ENCODE data around the gene LDLRAD4. TPM values are rescaled to one million over a fixed set of nuclear protein-coding genes. Genes with fewer than 3 reads are reported as not detected.
A peak's percentile ranks its signal among the peaks of the same experiment; 100 is the strongest.

LDLRAD4 gene
- total and polyA plus RNA-seq, 2 experiments from 2014 or later = 0.73 to 1.9 TPM

- peaks cover 22% of the 10 kb centered on the region for H3K4me1 Mint-ChIP-seq
- peaks cover 6% of the 10 kb centered on the region; the same call in 1 of the 3 replicates for H3K9me3 Mint-ChIP-seq
- H3K4me3 Mint-ChIP-seq = no peak overlapping the region
- H4K20me1 ChIP-seq (replicated peaks; ENCODE audit: insufficient read depth) = no peaks in the 10 kb centered on the region
- no peaks in the 10 kb centered on the region for H3K36me3 ChIP-seq (ENCODE audit: insufficient read depth)
- TF ChIP-seq NANOG (IDR thresholded peaks at IDR 0.05; ENCODE audit: borderline replicate concordance) (no peak), CREB1 (CRISPR knock-in tag; IDR thresholded peaks at IDR 0.05; ENCODE audit: low read depth) (no peak), ETS1 (IDR thresholded peaks at IDR 0.05) (no peak), POLR2AphosphoS5 (IDR thresholded peaks at IDR 0.05; ENCODE audit: low read depth) (no peak), ZNF331 (CRISPR knock-in tag; IDR thresholded peaks at IDR 0.05; ENCODE audit: low read depth) (no peak), ZNF114 (CRISPR knock-in tag; IDR thresholded peaks at IDR 0.05) (no peak), JUNB (IDR thresholded peaks at IDR 0.05; ENCODE audit: unreplicated experiment) (no peak), EZH2phosphoT487 (IDR thresholded peaks at IDR 0.05; ENCODE audit: unreplicated experiment) (no peak), STAT1 (IDR thresholded peaks at IDR 0.05; ENCODE audit: unreplicated experiment) (no peak), EZH2 (IDR thresholded peaks at IDR 0.05; ENCODE audit: low read depth, unreplicated experiment) (no peak)
- TF ChIP-seq, protein P1, sequence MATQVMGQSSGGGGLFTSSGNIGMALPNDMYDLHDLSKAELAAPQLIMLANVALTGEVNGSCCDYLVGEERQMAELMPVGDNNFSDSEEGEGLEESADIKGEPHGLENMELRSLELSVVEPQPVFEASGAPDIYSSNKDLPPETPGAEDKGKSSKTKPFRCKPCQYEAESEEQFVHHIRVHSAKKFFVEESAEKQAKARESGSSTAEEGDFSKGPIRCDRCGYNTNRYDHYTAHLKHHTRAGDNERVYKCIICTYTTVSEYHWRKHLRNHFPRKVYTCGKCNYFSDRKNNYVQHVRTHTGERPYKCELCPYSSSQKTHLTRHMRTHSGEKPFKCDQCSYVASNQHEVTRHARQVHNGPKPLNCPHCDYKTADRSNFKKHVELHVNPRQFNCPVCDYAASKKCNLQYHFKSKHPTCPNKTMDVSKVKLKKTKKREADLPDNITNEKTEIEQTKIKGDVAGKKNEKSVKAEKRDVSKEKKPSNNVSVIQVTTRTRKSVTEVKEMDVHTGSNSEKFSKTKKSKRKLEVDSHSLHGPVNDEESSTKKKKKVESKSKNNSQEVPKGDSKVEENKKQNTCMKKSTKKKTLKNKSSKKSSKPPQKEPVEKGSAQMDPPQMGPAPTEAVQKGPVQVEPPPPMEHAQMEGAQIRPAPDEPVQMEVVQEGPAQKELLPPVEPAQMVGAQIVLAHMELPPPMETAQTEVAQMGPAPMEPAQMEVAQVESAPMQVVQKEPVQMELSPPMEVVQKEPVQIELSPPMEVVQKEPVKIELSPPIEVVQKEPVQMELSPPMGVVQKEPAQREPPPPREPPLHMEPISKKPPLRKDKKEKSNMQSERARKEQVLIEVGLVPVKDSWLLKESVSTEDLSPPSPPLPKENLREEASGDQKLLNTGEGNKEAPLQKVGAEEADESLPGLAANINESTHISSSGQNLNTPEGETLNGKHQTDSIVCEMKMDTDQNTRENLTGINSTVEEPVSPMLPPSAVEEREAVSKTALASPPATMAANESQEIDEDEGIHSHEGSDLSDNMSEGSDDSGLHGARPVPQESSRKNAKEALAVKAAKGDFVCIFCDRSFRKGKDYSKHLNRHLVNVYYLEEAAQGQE (IDR thresholded peaks at IDR 0.05; ENCODE audit: unreplicated experiment) = no peak
- TF ChIP-seq, protein P2, sequence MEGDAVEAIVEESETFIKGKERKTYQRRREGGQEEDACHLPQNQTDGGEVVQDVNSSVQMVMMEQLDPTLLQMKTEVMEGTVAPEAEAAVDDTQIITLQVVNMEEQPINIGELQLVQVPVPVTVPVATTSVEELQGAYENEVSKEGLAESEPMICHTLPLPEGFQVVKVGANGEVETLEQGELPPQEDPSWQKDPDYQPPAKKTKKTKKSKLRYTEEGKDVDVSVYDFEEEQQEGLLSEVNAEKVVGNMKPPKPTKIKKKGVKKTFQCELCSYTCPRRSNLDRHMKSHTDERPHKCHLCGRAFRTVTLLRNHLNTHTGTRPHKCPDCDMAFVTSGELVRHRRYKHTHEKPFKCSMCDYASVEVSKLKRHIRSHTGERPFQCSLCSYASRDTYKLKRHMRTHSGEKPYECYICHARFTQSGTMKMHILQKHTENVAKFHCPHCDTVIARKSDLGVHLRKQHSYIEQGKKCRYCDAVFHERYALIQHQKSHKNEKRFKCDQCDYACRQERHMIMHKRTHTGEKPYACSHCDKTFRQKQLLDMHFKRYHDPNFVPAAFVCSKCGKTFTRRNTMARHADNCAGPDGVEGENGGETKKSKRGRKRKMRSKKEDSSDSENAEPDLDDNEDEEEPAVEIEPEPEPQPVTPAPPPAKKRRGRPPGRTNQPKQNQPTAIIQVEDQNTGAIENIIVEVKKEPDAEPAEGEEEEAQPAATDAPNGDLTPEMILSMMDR (conservative IDR thresholded peaks at IDR 0.05; ENCODE audit: low read depth in 2 of 2) = no peak
- TF ChIP-seq, protein P3, sequence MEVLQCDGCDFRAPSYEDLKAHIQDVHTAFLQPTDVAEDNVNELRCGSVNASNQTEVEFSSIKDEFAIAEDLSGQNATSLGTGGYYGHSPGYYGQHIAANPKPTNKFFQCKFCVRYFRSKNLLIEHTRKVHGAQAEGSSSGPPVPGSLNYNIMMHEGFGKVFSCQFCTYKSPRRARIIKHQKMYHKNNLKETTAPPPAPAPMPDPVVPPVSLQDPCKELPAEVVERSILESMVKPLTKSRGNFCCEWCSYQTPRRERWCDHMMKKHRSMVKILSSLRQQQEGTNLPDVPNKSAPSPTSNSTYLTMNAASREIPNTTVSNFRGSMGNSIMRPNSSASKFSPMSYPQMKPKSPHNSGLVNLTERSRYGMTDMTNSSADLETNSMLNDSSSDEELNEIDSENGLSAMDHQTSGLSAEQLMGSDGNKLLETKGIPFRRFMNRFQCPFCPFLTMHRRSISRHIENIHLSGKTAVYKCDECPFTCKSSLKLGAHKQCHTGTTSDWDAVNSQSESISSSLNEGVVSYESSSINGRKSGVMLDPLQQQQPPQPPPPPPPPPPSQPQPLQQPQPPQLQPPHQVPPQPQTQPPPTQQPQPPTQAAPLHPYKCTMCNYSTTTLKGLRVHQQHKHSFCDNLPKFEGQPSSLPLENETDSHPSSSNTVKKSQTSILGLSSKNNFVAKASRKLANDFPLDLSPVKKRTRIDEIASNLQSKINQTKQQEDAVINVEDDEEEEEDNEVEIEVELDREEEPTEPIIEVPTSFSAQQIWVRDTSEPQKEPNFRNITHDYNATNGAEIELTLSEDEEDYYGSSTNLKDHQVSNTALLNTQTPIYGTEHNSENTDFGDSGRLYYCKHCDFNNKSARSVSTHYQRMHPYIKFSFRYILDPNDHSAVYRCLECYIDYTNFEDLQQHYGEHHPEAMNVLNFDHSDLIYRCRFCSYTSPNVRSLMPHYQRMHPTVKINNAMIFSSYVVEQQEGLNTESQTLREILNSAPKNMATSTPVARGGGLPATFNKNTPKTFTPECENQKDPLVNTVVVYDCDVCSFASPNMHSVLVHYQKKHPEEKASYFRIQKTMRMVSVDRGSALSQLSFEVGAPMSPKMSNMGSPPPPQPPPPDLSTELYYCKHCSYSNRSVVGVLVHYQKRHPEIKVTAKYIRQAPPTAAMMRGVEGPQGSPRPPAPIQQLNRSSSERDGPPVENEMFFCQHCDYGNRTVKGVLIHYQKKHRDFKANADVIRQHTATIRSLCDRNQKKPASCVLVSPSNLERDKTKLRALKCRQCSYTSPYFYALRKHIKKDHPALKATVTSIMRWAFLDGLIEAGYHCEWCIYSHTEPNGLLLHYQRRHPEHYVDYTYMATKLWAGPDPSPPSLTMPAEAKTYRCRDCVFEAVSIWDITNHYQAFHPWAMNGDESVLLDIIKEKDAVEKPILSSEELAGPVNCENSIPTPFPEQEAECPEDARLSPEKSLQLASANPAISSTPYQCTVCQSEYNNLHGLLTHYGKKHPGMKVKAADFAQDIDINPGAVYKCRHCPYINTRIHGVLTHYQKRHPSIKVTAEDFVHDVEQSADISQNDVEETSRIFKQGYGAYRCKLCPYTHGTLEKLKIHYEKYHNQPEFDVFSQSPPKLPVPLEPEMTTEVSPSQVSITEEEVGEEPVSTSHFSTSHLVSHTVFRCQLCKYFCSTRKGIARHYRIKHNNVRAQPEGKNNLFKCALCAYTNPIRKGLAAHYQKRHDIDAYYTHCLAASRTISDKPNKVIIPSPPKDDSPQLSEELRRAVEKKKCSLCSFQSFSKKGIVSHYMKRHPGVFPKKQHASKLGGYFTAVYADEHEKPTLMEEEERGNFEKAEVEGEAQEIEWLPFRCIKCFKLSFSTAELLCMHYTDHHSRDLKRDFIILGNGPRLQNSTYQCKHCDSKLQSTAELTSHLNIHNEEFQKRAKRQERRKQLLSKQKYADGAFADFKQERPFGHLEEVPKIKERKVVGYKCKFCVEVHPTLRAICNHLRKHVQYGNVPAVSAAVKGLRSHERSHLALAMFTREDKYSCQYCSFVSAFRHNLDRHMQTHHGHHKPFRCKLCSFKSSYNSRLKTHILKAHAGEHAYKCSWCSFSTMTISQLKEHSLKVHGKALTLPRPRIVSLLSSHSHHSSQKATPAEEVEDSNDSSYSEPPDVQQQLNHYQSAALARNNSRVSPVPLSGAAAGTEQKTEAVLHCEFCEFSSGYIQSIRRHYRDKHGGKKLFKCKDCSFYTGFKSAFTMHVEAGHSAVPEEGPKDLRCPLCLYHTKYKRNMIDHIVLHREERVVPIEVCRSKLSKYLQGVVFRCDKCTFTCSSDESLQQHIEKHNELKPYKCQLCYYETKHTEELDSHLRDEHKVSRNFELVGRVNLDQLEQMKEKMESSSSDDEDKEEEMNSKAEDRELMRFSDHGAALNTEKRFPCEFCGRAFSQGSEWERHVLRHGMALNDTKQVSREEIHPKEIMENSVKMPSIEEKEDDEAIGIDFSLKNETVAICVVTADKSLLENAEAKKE (CRISPR knock-in tag; IDR thresholded peaks at IDR 0.05) = no peak
- no peaks in the 10 kb centered on the region for H3K79me2 ChIP-seq (replicated peaks; ENCODE audit: insufficient read depth)
- no peaks in the 10 kb centered on the region; the same call in 1 of the 2 replicates for H3K4me1 ChIP-seq (ENCODE audit: insufficient read depth)
- peak overlapping the region; percentile 66; the same call in 1 of the 2 replicates for H2AFZ ChIP-seq
- no peak overlapping the region for H3K4me3 ChIP-seq
- H3K27me3 ChIP-seq (ENCODE audit: insufficient read depth) = no peaks in the 10 kb centered on the region
- H3K27ac Mint-ChIP-seq = no peak overlapping the region
- H3K36me3 Mint-ChIP-seq (ENCODE audit: low read depth) = 0 out of 3 replicates have a peak, but pooled peaks cover 3% of the 10 kb centered on the region
- no peaks in the 10 kb centered on the region for H3F3A ChIP-seq (replicated peaks; ENCODE audit: low read depth)
- H3K9me2 ChIP-seq (ENCODE audit: insufficient read depth) = 0 out of 2 replicates have a peak, but pooled peaks cover 5% of the 10 kb centered on the region
- H3K4me2 ChIP-seq = no peak overlapping the region
- peaks cover 1% of the 10 kb centered on the region for H3K27me3 Mint-ChIP-seq (ENCODE audit: insufficient read depth, low read depth, poor library complexity)
- no peak for DNase-seq (ENCODE audit: low spot score)
- ATAC-seq = no peak
- H3K27ac ChIP-seq (ENCODE audit: low read depth) = no peak overlapping the region
Observed at GRCh38 chr18:13464432-13465123, 246.0 kb downstream of the LDLRAD4 start.

All from GM23338 (cell line).